Rectal smooth muscle tissue (tissue), 1 donor: ENCODE measurements around the gene SOX5.
"Not testable (repeated sequence)": the region's sequence is repeated elsewhere in the genome, so short reads cannot be mapped to it uniquely, and the experiment has no call there.

Experiments
- H3K27ac ChIP-seq: one replicate; pipeline ENCODE4 v1.7.0; 2013; ENCODE audit warnings: low read depth, low read length, inconsistent platforms
- H3K27me3 ChIP-seq: one replicate; pipeline ENCODE4 v1.7.0; 2013; ENCODE audit warnings: low read length; ENCODE audit not compliant: control insufficient read depth, insufficient read depth
- H3K36me3 ChIP-seq: one replicate; pipeline ENCODE4 v1.7.0; 2013; ENCODE audit warnings: low read length; ENCODE audit not compliant: control insufficient read depth, insufficient read depth
- H3K4me1 ChIP-seq: one replicate; pipeline ENCODE4 v1.7.0; 2013; ENCODE audit warnings: low read length; ENCODE audit not compliant: control insufficient read depth, insufficient read depth
- H3K4me3 ChIP-seq: one replicate; pipeline ENCODE4 v1.7.0; 2013; ENCODE audit warnings: low read length
- H3K9ac ChIP-seq: one replicate; pipeline ENCODE4 v1.7.0; 2013; ENCODE audit warnings: low read length

SOX5 gene

DNA sequence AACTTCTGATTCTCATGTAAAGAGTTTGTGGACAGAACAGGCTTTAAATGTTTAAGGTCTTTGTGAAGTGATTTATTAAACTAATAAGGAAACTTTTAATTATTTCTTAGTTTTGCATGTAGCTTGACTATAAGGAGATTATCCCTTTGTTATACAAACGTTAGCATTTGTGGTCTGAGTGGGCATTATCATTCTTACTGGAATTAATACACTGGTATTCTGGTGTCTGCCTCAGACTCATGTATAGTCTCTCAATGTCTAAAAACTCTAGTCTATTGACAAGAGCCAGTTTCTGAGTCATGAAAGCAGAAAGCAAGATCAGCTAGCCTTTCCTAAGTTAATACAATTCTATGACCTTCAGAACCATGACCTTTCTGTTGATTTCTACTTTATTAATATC is 51.3 kb downstream of the SOX5 start:
- Histone ChIP-seq H3K27me3 (no peaks in the 10 kb centered on the region), H3K27ac (no peak overlapping the region)

GRCh38 chr12:23895792-23896218 is 53.7 kb downstream of the SOX5 start:
- Histone ChIP-seq H3K4me3 (no peak overlapping the region), H3K4me1 (no peaks in the 10 kb centered on the region), H3K27me3 (no peaks in the 10 kb centered on the region), H3K9ac (no peak overlapping the region), H3K27ac (no peak overlapping the region), H3K36me3 (no peaks in the 10 kb centered on the region)

More for the DNA sequence above, 51.3 kb downstream of the SOX5 start:
- H3K4me1 ChIP-seq = no peaks in the 10 kb centered on the region
- H3K36me3 ChIP-seq = no peaks in the 10 kb centered on the region
- H3K4me3 ChIP-seq = no peak overlapping the region
- no peak overlapping the region for H3K9ac ChIP-seq

GRCh38 chr12:23893611-23894010 is 55.9 kb downstream of the SOX5 start:
- Histone ChIP-seq H3K9ac (no peak overlapping the region), H3K27ac (no peak overlapping the region), H3K36me3 (no peaks in the 10 kb centered on the region), H3K27me3 (no peaks in the 10 kb centered on the region), H3K4me1 (no peaks in the 10 kb centered on the region), H3K4me3 (no peak overlapping the region)

DNA sequence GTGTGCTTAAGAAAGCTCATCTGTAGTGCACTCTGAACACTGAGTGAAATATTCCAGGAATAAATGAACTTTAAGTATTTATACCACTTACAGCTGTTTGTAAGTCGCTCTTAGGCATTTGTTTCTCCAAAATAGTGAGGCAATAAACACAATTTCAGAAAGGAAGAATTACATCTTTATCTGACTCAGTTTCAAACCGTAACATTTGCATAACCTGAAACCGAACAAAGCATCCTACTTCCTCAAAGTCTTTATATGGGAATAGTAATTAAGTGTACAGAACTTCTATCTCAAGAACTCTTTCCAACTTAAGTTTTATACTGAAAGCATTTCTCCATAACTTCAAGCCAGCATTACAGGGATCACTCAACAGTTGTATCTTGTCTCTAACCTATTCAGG is 58.4 kb downstream of the SOX5 start:
- Histone ChIP-seq H3K9ac (no peak overlapping the region), H3K4me3 (no peak overlapping the region), H3K36me3 (no peaks in the 10 kb centered on the region), H3K27me3 (no peaks in the 10 kb centered on the region), H3K4me1 (no peaks in the 10 kb centered on the region), H3K27ac (no peak overlapping the region)

DNA sequence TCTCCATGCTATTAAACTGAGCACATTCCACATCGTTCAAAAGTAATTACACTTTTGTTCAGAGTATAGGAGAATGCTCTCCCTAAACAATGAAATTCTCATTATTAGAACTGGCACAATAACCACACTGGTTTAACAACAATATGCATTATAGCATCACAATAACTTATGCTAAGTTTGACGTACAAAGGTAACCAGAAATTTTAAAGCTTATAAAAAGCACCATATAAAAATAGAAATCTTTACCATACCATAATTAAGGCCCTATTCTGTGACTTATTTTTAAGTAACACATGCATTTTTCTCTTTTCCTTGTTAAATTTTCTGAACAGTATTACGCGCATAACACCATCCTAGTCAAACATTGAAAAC is 60.4 kb downstream of the SOX5 start:
- H3K27ac ChIP-seq = no peak overlapping the region
- H3K36me3 ChIP-seq = no peaks in the 10 kb centered on the region
- no peak overlapping the region for H3K4me3 ChIP-seq
- H3K4me1 ChIP-seq = no peaks in the 10 kb centered on the region
- no peak overlapping the region for H3K9ac ChIP-seq
- H3K27me3 ChIP-seq = no peaks in the 10 kb centered on the region

DNA sequence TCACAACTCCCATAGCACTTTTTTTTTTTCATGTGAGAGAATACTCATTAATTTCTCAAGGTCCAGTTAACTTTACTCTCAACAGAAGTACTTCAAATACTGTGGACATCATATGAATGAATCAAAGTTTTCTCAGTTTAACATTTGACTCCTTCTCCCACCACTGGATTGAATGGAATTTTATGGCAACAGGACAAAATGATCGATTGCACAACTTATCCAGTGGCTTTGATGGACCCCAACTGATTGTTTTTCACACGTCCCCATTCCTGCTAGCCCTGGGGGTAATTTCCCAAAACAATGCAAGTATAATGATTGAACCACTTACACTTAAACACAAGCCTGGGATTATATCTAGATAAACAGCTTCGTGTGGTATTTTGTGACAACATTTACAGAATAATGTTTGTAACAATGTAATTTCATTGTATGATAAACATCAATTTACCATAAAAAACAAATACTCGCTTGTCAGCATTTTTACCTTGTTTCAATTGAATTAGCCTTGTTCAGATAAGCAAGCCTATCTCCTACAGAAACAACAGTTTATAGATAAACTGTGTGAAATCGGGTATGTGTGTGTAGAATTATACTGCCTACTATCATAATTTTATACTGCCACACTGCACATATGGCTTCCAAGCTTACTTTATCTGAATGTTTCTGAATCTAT is 60.9 kb downstream of the SOX5 start:
- no peaks in the 10 kb centered on the region for H3K27me3 ChIP-seq
- no peak overlapping the region for H3K9ac ChIP-seq
- H3K36me3 ChIP-seq = no peaks in the 10 kb centered on the region
- no peak overlapping the region for H3K4me3 ChIP-seq
- H3K4me1 ChIP-seq = no peaks in the 10 kb centered on the region
- no peak overlapping the region for H3K27ac ChIP-seq

DNA sequence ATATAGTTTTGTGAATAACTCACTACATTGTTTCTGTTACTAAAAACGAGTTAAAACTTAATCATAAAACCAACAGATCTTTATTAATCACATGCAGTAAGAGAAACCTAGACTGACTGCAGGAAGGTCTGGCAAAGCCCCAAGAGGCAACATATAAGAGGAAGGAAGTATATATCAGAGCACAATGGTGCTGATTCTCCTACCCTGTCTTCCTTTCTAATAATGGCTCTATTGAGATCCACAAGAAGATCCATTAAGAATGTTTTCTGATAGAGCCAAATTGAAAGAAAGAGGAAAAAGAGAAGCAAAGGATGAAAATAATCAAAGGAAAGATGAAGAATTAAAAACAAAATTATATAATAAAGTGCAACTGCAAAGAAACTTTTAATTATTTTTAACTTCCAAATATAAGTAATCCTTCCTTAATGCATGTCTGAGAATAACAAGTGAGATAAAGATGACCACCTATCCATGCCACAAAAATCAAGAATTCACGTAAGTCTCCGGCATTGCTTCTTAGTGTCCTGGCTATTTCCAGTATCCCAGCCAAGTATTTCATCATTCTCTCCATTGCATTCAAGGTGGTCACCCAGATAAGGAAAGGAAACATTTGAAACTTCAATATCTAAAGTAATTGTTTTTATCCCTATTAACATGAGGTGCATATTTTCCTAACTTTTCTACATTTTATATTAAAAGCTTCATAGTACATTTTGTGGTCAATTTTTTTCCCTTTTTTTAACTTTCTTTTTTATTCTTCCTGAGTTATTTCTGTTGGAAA is 62.2 kb downstream of the SOX5 start:
- Histone ChIP-seq H3K36me3 (no peaks in the 10 kb centered on the region), H3K4me1 (no peaks in the 10 kb centered on the region), H3K4me3 (no peak overlapping the region), H3K27ac (no peak overlapping the region), H3K9ac (no peak overlapping the region), H3K27me3 (no peaks in the 10 kb centered on the region)

DNA sequence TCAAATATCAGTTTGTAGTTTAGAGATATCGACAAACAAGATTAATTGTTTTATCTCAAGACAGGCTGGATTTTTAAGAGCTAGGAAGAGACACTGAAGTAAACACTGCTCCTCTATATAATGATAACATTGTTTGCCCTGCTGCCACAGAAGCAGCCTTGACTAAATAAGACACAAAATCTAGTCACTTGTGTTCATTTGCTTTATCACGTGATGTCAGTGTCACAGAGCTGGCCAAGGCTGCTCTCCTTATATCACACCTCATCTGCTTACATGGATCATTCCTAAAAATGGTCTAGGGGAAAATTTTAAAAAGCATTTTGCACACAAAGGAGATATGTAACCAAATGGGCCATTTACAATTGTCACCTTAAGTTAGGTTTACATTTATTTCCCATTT is 64.1 kb downstream of the SOX5 start:
- no peak overlapping the region for H3K27ac ChIP-seq
- H3K36me3 ChIP-seq = no peaks in the 10 kb centered on the region
- no peak overlapping the region for H3K9ac ChIP-seq
- no peaks in the 10 kb centered on the region for H3K4me1 ChIP-seq
- H3K4me3 ChIP-seq = no peak overlapping the region
- H3K27me3 ChIP-seq = no peaks in the 10 kb centered on the region

- Histone ChIP-seq H3K9ac (no peak overlapping the region), H3K27ac (no peak overlapping the region), H3K4me3 (no peak overlapping the region), H3K36me3 (no peaks in the 10 kb centered on the region), H3K4me1 (no peaks in the 10 kb centered on the region), H3K27me3 (no peaks in the 10 kb centered on the region)
Observed at GRCh38 chr12:23884909-23885308, 64.6 kb downstream of the SOX5 start.

DNA sequence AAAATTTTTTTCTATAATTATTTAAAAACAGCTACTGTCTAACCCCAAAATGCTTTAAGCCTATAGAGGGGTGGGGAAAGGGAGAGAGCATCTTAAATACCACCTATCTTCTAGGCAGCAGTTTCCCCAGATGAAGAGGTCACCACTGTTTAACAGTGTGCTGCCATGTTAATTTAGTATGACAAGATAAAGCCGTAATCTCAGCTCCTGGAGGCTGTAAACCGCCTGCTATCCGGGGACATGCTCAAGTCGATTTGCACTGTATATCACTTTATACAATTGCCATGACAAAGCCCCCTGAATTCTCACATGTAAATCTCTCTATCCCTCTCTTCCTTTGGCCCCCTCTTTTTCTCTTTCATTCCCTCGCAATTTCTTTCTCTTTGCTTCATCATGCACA is 68.5 kb downstream of the SOX5 start:
- H3K36me3 ChIP-seq = no peaks in the 10 kb centered on the region
- H3K27me3 ChIP-seq = no peaks in the 10 kb centered on the region
- H3K4me1 ChIP-seq = no peaks in the 10 kb centered on the region
- H3K27ac ChIP-seq = no peak overlapping the region
- H3K9ac ChIP-seq = no peak overlapping the region
- H3K4me3 ChIP-seq = no peak overlapping the region

GRCh38 chr12:23876618-23877017 is 72.9 kb downstream of the SOX5 start:
- H3K27ac ChIP-seq, H3K4me3 ChIP-seq, H3K4me1 ChIP-seq, H3K27me3 ChIP-seq, H3K9ac ChIP-seq, H3K36me3 ChIP-seq: not testable (repeated sequence)

GRCh38 chr12:23867794-23868193 is 81.7 kb downstream of the SOX5 start:
- H3K36me3 ChIP-seq = no peaks in the 10 kb centered on the region
- H3K27ac ChIP-seq = no peak overlapping the region
- H3K4me3 ChIP-seq = no peak overlapping the region
- no peaks in the 10 kb centered on the region for H3K27me3 ChIP-seq
- no peak overlapping the region for H3K9ac ChIP-seq
- H3K4me1 ChIP-seq = no peaks in the 10 kb centered on the region

- no peaks in the 10 kb centered on the region for H3K36me3 ChIP-seq
- H3K27ac ChIP-seq = no peak overlapping the region
Observed at GRCh38 chr12:23862701-23863100, 86.8 kb downstream of the SOX5 start.

More at GRCh38 chr12:23862701-23863100, 86.8 kb downstream of the SOX5 start:
- Histone ChIP-seq H3K4me3 (no peak overlapping the region), H3K9ac (no peak overlapping the region), H3K4me1 (no peaks in the 10 kb centered on the region), H3K27me3 (no peaks in the 10 kb centered on the region)
